Activated CD4-positive, alpha-beta T cell treated with anti-CD3 and anti-CD28 coated beads for 24 hours (primary cell): Measurements from ENCODE around the gene IRF2BPL.

Experiments
- DNase-seq, 2 donors: peaks; one replicate each; pipeline ENCODE4 v3.0.0-alpha.2; 2020; ENCODE audit warnings: low read depth in 2 of 2

Gene IRF2BPL

GRCh38 chr14:77011245-77011644 lies 17.3 kb downstream of the IRF2BPL start:
- DNase-seq: no peak

- no peak for DNase-seq
These were observed 19.5 kb downstream of the IRF2BPL start for GRCh38 chr14:77009014-77009413.

- DNase-seq: no peak
These were observed 20.0 kb downstream of the IRF2BPL start for GRCh38 chr14:77008541-77008940.

DNA sequence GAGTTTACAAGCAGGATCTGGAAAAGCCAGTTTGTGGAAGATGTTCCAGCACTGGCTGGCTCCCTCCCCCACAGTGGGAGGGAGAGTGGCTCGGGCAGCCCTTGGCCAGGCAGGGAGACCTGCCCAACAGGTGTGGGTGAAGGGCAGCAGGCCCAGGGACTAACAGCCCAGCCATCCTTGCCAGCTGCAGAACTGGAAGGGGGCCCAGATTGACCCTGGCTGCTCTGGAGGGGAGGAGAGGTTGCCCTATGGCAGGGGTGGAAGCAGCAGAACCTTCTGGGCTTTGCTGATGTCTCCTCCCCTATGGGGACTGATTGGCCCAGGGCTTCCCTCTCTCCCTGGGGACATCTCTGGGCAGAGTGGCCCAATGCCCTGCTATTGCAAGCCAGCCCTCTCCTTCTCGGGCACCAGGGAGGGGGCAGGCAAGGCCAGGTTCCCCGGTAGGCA lies 20.5 kb downstream of the IRF2BPL start:
- DNase-seq: no peak

GRCh38 chr14:77007183-77007974 lies 21.1 kb downstream of the IRF2BPL start:
- no peak for DNase-seq

- DNase-seq: no peak
These were observed 22.4 kb downstream of the IRF2BPL start for GRCh38 chr14:77006132-77006531.

DNA sequence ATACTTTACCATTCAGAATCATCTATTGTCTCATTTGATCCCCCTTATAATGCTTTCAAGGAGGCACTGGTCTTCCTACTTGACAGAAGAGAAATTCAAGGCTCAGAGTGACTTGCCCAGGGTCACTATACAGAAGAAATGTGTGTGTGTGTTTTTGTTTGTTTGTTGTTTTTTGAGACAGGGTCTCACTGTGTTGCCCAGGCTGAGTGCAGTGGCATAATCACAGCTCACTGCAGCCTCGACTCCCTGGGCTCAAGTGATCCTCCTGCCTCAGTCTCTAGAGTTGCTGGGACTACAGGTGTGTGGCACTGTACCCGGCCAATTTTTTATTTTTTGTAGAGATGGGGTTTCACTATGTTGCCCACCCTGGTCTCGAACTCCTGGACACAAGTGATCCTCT lies 22.9 kb downstream of the IRF2BPL start:
- no peak for DNase-seq

- no peak for DNase-seq
These were observed 23.6 kb downstream of the IRF2BPL start for GRCh38 chr14:77004711-77005460.

GRCh38 chr14:77003960-77004710 lies 24.4 kb downstream of the IRF2BPL start:
- no peak for DNase-seq

DNA sequence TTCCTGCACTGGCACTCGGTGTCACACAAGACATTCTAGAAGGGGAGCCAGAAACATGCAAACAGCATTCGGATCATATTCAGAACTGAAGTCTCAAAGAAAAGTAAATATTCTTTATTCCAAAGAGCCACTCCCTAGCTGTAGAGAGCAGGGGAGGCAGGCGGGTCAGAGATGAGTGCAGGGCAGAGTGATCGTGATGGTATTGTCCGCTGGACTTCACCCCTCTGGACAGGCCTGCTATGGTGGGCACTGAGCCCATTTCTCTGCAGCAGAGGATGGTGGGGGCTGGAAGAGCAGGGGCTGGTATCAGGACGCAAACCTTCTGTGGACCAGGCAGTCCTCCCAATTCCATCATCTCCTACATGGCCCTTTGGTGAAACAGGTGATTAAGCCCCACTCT lies 25.6 kb downstream of the IRF2BPL start:
- DNase-seq: no peak

GRCh38 chr14:77002335-77002734 lies 26.2 kb downstream of the IRF2BPL start:
- no peak for DNase-seq

GRCh38 chr14:77000340-77001270 lies 27.9 kb downstream of the IRF2BPL start:
- DNase-seq: no peak

- no peak for DNase-seq
These were observed 29.6 kb downstream of the IRF2BPL start for GRCh38 chr14:76998910-76999309.

DNA sequence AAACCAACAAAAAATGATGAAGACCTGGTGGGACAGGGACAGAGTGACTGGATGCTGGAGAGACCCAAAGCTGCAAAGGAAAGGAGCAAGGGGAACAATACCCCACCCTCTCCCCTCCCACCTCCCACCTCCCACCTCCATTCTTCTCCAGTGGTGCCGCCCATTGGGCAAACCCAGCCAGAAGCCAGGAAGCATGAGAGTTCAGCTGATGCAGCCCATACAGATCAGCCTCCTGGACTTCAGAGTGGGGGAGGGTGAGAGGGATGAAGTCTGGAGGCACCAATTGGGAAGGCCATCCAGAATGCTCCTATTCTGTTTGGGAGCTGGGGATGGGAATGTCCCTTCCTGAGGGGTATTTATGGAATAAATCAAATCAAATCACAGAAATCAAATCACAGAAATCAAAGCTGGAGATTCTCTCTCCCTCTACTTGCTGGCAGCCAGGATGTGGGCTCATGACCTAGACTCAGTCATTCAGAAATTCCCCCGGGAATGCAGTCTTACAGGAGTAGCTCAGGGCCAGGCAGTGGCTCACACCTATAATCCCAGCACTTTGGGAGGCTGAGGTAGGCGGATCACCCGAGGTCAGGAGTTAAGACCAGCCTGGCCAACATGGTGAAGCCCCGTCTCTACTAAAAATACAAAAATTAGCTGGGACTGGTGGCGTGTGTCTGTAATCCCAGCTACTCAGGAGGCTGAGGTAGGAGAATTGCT lies 31.1 kb downstream of the IRF2BPL start:
- DNase-seq: no peak

GRCh38 chr14:76996563-76997146 lies 31.9 kb downstream of the IRF2BPL start:
- no peak for DNase-seq

DNA sequence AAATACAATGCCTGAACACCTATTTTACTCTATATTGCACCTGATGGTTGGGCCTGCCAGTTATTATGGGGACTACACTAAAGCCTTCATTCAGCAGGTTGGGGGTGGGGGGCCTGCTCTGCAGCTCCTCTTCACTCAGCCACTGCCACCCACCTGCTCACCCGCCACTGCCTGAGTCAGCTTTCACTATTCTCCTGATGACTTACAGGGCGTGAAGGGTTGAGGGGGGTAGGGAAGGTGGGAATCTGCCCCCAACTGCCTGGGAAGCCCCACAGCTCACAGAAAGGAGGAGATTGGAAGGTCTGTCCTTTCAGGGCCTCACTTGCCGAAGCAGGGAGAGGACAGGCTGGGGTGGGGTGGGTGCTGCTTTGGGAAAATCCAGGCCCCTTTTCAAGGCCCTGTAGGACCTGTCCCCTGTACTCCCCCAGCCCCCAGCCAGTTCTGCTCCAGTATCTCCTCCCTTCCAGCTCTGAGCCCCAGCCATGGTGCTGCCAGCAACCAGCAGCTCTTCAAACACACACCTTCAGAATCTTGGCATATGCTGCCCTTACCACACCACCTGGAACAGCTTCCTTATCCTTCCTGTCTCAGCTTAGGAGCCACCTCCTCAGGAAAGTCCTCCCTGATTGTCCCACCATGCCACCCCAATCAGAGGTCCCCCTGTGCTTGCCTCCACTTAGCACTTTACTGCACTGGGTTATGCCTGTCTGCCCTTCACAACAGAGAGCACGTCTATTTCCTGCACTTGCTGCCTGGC lies 33.1 kb downstream of the IRF2BPL start:
- DNase-seq: peak; percentile 14 to 25

GRCh38 chr14:76993752-76994151 lies 34.8 kb downstream of the IRF2BPL start:
- no peak for DNase-seq

- DNase-seq: no peak
These were observed 38.4 kb downstream of the IRF2BPL start for GRCh38 chr14:76990084-76990483.

DNA sequence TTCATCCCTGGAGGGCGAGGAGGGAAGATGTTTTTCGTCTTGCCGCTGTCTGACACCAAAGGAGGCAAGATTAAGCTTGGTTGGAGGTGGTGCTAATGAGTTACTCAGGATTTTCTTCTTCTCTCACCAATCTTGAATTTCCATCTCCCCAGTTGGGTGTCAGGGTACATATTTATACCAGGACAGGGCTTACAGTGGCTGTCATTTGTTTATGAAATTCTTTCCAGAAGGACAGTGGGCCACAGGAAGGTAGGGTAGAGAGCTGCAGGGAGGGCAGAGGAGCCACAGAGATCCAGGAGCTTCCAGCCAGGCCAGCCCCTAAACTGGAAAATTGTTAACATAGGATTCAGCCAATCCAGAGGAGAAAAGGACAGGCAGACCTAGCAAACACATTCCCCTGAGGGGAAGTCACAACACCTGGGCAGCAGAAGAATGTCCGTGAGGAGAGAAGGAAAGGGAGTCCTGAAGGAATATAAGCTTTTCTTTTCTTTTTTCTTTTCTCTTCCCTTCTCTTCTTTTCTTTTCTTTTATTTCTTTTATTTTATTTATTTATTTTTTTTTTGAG lies 40.5 kb downstream of the IRF2BPL start:
- no peak for DNase-seq
